K562 treated with DMSO at 1 percent for 48 hours (cell line): ENCODE results near the gene IFRD2. TPM values are rescaled to one million over a fixed set of nuclear protein-coding genes. Genes with fewer than 3 reads are reported as not detected.

Experiments
- total RNA-seq: library from RNA; unstranded; fragments of 300-600 nt; gene quantifications from 2 replicates; pipeline ENCODE4 v1.2.3, GENCODE V29; 2022; ENCODE audit warnings: low replicate concordance; ENCODE audit errors: extremely low read depth

Gene IFRD2
- not detected in 2 replicates for total RNA-seq

DNA sequence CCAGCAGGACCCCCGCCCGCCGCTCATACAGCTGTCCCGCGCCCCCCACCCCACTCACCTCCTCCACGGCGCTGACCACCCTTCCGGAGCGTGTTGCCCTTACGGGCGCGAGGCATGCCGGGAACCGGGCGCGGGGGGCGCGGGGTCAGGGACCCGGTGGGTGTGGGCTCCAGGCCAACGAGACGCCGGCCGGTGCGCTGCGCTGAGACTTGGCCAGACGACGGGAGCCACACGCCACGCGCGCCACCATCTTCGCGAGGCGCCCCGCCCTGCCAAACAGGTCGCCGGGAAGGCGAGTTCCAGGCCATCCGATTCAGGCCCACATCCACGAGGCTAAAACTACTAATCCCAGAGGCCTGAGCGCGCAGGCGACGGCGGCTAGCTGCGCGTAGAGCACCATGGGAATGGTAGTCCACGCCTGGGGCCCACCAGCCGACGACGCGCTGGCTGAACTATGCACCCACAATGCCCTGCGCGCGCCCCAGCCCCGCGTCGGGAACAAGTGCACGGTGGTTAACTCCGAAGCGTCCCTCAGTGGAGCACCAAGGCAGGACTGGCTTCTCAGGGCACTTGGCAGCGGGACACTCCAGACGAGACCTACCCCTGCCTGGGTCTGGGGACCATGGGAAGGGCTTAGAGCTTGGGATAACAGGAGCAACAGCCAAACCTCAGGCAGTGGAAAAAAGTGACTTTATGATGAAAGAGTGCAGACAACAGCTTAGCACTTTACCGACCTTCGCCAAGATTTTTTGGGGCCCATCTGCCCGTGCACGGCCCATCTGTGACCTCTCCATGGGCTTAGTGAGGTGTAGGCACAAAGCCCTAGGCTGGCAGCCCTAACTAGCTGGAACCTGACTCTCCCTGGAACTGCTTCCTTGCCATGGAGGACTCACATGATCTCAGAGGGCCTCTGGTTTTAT, at the start of gene IFRD2:
IFRD2 (minus strand) TSS at position 271 of the 920 bp plus-strand sequence; CDS start at position 116, 155 bp downstream.

DNA sequence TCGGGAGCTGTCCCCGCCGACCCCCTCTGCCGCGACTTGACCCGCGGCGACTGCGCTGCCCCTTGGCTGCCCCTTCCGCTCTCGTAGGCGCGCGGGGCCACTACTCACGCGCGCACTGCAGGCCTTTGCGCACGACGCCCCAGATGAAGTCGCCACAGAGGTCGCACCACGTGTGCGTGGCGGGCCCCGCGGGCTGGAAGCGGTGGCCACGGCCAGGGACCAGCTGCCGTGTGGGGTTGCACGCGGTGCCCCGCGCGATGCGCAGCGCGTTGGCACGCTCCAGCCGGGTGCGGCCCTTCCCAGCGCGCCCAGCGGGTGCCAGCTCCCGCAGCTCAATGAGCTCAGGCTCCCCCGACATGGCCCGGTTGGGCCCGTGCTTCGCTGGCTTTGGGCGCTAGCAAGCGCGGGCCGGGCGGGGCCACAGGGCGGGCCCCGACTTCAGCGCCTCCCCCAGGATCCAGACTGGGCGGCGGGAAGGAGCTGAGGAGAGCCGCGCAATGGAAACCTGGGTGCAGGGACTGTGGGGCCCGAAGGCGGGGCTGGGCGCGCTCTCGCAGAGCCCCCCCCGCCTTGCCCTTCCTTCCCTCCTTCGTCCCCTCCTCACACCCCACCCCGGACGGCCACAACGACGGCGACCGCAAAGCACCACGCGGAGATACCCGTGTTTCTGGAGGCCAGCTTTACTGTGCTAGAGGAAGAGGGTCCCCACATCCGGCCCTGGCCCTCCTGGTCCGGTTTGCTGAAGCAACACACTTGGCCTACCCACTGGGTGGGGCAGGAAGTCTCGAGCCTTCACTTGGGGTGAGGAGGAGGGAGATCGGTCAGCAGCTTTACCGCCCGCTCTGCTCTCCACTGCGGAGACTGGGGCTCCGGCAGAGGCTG, 48.5 kb upstream of the IFRD2 start, which contains the start of gene RASSF1:
RASSF1 (minus strand) TSS at position 389 of the 882 bp plus-strand sequence; CDS start at position 358, 31 bp downstream.

GRCh38 chr3:50327943-50328691, 35.9 kb upstream of the IFRD2 start, which contains the start of gene TUSC2:
TUSC2 (minus strand) TSS chr3:50328223; CDS start chr3:50328099, 124 bp downstream.

DNA sequence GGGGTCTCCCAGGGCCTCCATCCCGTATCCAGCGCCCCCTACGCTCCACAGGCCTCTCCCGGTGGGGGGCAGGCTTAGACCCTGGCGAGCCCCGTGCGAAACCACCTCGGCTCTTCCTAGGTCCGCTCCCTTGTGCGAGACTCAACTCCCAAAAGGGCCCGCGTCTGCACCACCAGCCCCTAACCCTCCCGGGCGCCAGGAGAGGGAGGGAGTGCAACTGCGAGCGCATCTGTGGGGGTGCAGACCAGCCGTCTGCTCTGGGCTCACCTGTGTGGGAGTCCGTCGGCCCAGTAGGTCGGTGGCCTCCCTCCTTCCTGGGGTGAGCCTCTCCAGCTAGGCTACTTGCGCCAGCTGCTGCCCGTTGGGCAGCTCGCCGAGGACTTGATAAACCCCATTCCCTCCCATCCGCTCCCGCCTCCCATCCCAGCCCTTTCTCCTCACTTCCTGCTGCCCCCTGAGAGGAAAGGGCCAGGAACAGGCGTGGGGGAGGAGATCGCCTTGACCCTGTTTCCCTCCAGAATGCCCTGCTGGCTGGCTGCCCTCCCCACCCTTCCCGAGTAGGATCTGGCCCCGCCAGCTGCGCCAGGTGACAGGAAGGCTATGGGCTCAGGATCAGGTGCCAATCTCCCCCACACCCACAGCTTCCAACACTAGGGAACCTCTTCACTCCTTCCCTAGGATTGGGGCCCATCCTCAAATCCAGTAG, 30.3 kb upstream of the IFRD2 start, which contains the start of gene HYAL2:
HYAL2 (minus strand) TSS at position 360 of the 706 bp plus-strand sequence. CDS start 2,256 bp downstream, outside the sequence.

DNA sequence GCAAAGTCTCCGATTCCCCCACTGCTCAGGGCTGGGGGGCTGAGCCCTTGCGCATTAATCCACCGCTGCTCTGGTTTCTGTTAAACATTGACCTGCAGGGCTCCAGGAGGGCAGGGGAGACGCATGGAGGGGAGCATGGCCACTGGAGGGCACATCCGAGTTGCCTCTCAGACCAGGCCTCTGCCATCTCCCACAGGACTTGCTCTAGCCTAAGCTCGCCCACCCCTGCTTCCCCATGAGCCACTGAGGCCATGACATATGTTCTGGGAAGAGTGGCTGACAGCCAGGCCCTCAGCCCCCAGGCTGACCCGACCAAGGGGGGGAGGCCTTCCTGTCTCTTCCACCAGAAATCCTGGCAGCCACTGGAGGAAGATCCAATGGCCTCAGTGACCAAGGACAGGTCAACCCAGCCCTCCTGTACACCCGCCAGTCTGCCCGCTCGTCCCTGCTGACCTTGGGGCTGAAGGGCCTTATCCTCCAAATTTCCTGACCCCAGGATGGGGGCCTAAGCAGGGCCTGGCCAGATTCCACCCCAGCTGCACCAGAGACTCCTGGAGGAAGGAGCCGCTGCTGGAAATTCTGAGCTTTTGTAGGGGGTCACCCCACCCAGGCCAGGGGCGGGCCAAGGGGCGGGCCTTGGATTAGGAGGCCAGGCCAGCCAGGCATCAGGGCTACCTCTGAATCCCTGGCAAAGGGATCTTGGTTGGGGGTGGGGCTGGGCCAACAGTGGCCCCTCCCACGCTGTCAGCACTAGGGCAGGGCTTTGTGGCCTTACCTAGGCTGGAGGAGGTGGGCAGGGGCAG, 11.0 kb upstream of the IFRD2 start, which contains the start of gene HYAL1:
HYAL1 (minus strand) TSS at position 562 of the 803 bp plus-strand sequence. CDS start 618 bp downstream, outside the sequence.

DNA sequence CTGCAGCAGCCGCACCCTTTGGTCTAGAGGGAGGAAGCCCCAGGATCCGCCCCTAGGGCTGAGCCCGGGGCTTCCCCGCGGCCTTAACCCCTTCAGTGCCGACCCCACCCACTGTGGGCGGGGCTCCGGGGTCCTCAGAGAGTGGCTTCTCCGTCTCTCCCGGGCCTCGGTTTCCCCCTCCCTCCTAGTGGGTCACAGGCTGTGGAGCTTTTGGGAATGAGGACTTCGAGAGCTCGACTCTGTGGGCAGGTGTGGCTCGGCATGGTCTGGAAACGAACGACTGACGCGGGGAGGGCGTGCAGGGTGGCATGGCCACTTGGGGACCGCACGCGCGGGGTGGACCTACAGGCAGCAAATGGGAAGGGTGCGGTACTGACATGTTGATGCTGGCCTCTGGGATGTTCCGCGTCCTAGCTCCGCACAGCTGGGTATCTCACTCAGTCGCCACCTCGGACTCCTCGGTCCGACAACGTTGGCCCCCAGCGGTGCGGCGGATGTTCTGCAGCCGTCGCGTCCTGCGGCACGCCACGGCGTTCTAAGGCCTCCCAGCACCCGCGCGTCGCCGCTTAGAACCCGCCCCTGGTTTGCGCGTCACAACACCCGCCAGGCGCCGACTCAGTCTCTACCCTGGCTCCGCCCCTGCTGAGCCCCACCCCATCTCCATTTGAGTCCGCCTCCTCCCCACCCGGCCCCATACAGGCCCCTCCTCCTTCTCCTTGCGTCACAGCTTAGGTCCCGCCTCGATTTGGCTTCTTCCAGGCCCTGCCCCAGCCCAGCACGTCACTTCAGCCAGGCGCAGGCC, 6.8 kb upstream of the IFRD2 start, which contains the start of the genes HYAL3 and NAA80:
HYAL3 (minus strand) TSS at position 570 of the 802 bp plus-strand sequence. CDS start 3,803 bp downstream, outside the sequence.
NAA80 (minus strand) TSS at position 570 of the 802 bp plus-strand sequence. CDS start 1,942 bp downstream, outside the sequence.

DNA sequence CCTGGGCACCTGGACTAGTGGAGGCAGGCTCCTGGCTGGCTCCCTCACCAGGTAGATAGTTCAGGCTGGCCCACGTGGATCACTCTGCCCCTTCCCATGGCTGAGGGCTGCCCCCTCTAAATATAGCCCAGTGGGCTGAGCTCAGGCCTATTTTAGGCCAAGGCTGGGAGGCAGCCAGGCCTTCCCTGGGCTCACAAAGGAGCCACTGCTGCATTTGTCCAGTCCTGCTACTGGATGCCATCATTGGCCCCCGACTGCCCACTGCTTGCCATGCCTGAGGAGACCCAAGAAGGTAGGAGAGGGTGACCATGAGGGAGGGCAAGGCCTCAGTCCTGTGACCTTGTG, 13.4 kb downstream of the IFRD2 start, which contains the start of gene LSMEM2:
LSMEM2 (plus strand) TSS at position 208 of the 345 bp plus-strand sequence; CDS start at position 235, 27 bp downstream.

GRCh38 chr3:50268703-50269451, 23.4 kb downstream of the IFRD2 start, which contains the start of gene SEMA3B:
SEMA3B (plus strand) TSS chr3:50269147; CDS start chr3:50269241, 94 bp downstream.

Other genes with a start within 250 kb of the IFRD2 start
- gene RBM5, start 203.5 kb downstream of the IFRD2 start, total RNA-seq: not detected in 2 replicates
- gene SEMA3F, start 137.1 kb downstream of the IFRD2 start, total RNA-seq: not detected in 2 replicates
- not detected in 2 replicates for gene GNAT1, start 100.8 kb downstream of the IFRD2 start, total RNA-seq
- gene SLC38A3, start 87.2 kb downstream of the IFRD2 start, total RNA-seq: not detected in 2 replicates
- not detected in 2 replicates for gene GNAI2, start 56.2 kb downstream of the IFRD2 start, total RNA-seq
- gene SEMA3B, start 23.3 kb downstream of the IFRD2 start, total RNA-seq: not detected in 2 replicates
- gene LSMEM2, start 13.3 kb downstream of the IFRD2 start, total RNA-seq: not detected in 2 replicates
- not detected in 2 replicates for gene HYAL3, start 7.0 kb upstream of the IFRD2 start, total RNA-seq
- not detected in 2 replicates for gene NAA80, start 7.0 kb upstream of the IFRD2 start, total RNA-seq
- gene HYAL1, start 11.1 kb upstream of the IFRD2 start, total RNA-seq: not detected in 2 replicates
- gene HYAL2, start 30.3 kb upstream of the IFRD2 start, total RNA-seq: not detected in 2 replicates
- not detected in 2 replicates for gene TUSC2, start 35.8 kb upstream of the IFRD2 start, total RNA-seq
- not detected in 2 replicates for gene RASSF1, start 48.4 kb upstream of the IFRD2 start, total RNA-seq
- gene ZMYND10, start 53.3 kb upstream of the IFRD2 start, total RNA-seq: not detected in 2 replicates
- not detected in 2 replicates for gene NPRL2, start 58.3 kb upstream of the IFRD2 start, total RNA-seq
- gene CYB561D2, start 58.4 kb upstream of the IFRD2 start, total RNA-seq: not detected in 2 replicates
- not detected in 2 replicates for gene TMEM115, start 67.1 kb upstream of the IFRD2 start, total RNA-seq
- not detected in 2 replicates for gene CACNA2D2, start 211.2 kb upstream of the IFRD2 start, total RNA-seq